ENCODE results near the gene PTGFRN.

The PTGFRN gene

DNA sequence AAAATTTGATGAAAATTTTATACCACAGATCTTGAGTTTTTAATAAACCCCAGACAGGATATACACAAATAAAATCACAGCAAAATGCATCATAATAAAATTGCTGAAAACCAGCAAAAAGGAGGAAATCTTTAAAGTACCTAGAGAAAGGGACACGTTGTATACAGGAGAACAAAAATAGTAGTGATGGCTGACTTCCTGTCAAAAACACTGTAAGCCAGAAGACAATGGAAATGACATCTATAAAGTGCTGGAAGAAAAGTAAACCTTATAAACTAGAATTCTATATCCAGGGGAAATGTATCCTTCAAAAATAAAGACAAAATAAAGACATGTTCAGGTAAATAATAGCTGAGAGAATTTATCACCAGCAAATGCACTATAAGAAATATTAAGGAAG, 14.6 kb upstream of the PTGFRN start:
- TF ChIP-seq, protein P1, sequence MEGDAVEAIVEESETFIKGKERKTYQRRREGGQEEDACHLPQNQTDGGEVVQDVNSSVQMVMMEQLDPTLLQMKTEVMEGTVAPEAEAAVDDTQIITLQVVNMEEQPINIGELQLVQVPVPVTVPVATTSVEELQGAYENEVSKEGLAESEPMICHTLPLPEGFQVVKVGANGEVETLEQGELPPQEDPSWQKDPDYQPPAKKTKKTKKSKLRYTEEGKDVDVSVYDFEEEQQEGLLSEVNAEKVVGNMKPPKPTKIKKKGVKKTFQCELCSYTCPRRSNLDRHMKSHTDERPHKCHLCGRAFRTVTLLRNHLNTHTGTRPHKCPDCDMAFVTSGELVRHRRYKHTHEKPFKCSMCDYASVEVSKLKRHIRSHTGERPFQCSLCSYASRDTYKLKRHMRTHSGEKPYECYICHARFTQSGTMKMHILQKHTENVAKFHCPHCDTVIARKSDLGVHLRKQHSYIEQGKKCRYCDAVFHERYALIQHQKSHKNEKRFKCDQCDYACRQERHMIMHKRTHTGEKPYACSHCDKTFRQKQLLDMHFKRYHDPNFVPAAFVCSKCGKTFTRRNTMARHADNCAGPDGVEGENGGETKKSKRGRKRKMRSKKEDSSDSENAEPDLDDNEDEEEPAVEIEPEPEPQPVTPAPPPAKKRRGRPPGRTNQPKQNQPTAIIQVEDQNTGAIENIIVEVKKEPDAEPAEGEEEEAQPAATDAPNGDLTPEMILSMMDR (IDR thresholded peaks at IDR 0.05): no peak
- no peak for TF ChIP-seq ZFX (IDR thresholded peaks at IDR 0.05; ENCODE audit: borderline replicate concordance)
- H3K27ac ChIP-seq: no peak overlapping the region

GRCh38 chr1:116899529-116899928, 10.2 kb upstream of the PTGFRN start:
- H3K27ac ChIP-seq: no peak overlapping the region
- no peak for TF ChIP-seq ZFX (IDR thresholded peaks at IDR 0.05; ENCODE audit: borderline replicate concordance)
- TF ChIP-seq, protein P1 (IDR thresholded peaks at IDR 0.05): no peak

- no peak overlapping the region for H3K27ac ChIP-seq
- no peak for TF ChIP-seq ZFX (IDR thresholded peaks at IDR 0.05; ENCODE audit: borderline replicate concordance)
- TF ChIP-seq, protein P1 (IDR thresholded peaks at IDR 0.05): no peak
Measured at GRCh38 chr1:116900471-116901365, 9.0 kb upstream of the PTGFRN start.

DNA sequence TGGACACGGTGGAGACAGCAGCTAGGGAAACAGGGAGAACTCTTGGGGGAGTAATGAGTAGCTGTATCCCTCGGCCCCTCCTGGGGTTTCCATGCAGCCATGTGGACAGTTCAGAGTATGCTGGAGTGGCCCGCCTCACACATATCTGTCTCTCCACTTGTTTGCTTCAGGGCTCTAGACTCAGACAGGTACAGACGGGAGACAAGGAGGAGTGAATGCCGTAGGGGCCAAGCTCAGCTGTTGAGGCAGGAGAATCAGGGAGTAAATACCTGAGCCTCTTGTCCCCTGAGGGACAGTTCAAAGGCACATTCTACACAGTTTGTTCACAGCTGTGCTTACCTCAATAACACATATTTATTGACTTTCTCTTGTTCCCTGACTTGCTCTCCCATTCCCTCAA, 7.7 kb upstream of the PTGFRN start:
- no peak overlapping the region for H3K27ac ChIP-seq
- no peak for TF ChIP-seq ZFX (IDR thresholded peaks at IDR 0.05; ENCODE audit: borderline replicate concordance)
- TF ChIP-seq, protein P1 (IDR thresholded peaks at IDR 0.05): no peak

DNA sequence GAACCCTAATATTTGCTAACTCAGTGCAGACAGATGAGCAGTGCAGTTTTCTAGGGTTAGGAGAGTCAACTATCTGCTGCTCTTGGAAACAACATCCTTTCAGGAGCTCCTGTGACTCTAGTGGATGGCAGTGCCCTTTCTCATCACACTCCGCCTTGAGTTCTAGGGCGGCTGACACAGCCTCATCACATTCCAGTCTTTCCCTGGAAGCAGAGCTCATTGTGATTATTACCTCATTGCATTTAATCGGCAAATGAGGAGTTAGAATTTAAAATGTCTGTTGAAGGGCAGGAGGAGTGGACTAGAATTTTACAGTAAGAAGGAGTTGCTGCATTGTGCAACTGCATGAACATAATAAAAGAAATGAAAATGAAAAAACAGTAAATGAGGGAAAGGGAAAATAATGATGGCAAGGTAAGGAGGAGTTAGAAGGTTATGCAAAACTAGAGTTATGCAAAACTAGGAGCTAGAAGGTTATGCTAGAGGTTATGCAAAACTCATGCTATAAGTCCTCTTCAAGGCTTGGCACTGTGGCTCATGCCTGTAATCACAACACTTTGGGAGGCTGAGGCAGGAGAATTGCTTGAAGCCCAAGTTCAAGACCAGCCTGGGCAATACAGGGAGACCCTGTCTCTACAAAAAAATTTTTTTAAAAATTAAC, 6.9 kb upstream of the PTGFRN start:
- no peak overlapping the region for H3K27ac ChIP-seq
- TF ChIP-seq, protein P1 (IDR thresholded peaks at IDR 0.05): no peak

GRCh38 chr1:116904791-116905320, 4.9 kb upstream of the PTGFRN start:
- TF ChIP-seq, protein P1 (IDR thresholded peaks at IDR 0.05): no peak
- TF ChIP-seq ZFX (IDR thresholded peaks at IDR 0.05; ENCODE audit: borderline replicate concordance): no peak
- no peak overlapping the region for H3K27ac ChIP-seq

DNA sequence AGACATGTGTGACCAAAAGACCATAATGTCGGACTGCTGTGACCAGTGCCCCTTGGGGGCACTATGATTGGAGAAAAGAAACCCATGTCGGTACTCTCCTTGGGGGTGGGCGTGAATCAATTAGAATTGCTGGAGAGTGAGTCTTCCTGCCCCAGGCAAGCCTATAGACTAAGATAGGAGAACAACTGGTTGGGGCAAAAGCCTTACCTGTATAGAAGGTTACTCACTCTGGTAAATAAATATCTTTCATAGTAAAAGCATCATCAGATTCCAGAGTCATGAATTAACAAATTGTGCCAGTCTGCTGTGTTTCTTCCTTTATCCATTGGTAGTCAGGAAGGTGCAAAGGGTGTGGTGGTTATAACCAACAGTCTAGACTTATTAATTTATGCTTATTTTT, 2.9 kb upstream of the PTGFRN start:
- no peak overlapping the region for H3K27ac ChIP-seq
- TF ChIP-seq, protein P1 (IDR thresholded peaks at IDR 0.05): no peak
- no peak for TF ChIP-seq ZFX (IDR thresholded peaks at IDR 0.05; ENCODE audit: borderline replicate concordance)

Data from 22Rv1 (cell line).